ENCODE results near the gene HYOU1.

HYOU1 gene

GRCh38 chr11:119012629-119013170, 44.3 kb downstream of the HYOU1 start:
- TF ChIP-seq FOXP2 (optimal IDR thresholded peaks at IDR 0.05; ENCODE audit: borderline replicate concordance, extremely low read depth, extremely low read length, insufficient read depth) (no peak), POLR2AphosphoS5 (IDR thresholded peaks at IDR 0.05; ENCODE audit: low read depth, low read length) (no peak; the same call in 1 of the 2 replicates), SIN3A (IDR thresholded peaks at IDR 0.05; ENCODE audit: borderline replicate concordance, insufficient read depth, low read length) (no peak), TAF1 (IDR thresholded peaks at IDR 0.05; ENCODE audit: borderline replicate concordance, insufficient read depth, low read length) (no peak)
- TF ChIP-seq, protein P1, sequence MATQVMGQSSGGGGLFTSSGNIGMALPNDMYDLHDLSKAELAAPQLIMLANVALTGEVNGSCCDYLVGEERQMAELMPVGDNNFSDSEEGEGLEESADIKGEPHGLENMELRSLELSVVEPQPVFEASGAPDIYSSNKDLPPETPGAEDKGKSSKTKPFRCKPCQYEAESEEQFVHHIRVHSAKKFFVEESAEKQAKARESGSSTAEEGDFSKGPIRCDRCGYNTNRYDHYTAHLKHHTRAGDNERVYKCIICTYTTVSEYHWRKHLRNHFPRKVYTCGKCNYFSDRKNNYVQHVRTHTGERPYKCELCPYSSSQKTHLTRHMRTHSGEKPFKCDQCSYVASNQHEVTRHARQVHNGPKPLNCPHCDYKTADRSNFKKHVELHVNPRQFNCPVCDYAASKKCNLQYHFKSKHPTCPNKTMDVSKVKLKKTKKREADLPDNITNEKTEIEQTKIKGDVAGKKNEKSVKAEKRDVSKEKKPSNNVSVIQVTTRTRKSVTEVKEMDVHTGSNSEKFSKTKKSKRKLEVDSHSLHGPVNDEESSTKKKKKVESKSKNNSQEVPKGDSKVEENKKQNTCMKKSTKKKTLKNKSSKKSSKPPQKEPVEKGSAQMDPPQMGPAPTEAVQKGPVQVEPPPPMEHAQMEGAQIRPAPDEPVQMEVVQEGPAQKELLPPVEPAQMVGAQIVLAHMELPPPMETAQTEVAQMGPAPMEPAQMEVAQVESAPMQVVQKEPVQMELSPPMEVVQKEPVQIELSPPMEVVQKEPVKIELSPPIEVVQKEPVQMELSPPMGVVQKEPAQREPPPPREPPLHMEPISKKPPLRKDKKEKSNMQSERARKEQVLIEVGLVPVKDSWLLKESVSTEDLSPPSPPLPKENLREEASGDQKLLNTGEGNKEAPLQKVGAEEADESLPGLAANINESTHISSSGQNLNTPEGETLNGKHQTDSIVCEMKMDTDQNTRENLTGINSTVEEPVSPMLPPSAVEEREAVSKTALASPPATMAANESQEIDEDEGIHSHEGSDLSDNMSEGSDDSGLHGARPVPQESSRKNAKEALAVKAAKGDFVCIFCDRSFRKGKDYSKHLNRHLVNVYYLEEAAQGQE (IDR thresholded peaks at IDR 0.05; ENCODE audit: insufficient read depth in 1 of 2, low read depth in 2 of 2, low read length in 2 of 2), result no peak

DNA sequence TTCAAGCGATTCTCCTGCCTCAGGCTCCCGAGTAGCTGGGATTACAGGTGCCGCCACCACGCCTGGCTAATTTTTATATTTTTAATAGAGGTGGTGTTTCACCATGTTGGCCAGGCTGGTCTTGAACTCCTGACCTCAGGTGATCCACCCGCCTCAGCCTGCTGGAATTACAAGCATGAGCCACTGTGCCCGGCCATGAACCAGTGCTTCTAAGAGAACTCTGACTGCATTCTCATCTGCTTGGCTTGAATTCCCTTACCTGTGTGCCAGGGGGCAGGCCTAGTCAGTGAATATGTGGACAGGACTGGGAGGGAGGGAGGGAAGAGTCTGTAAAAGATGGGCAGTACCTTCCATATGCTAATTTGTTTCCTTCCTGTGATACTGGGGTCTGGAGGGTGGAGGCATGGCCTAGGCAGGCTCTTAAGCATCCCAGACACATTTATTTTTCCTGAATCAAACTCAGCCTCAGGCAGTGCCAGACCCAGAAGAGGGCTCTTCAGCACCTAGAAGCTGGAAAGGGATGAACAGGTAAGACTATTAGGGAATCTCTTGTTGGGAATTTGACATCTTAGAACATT, 45.4 kb downstream of the HYOU1 start:
- TF ChIP-seq, protein P1 (IDR thresholded peaks at IDR 0.05; ENCODE audit: insufficient read depth in 1 of 2, low read depth in 2 of 2, low read length in 2 of 2), result no peak
- TF ChIP-seq SIN3A (IDR thresholded peaks at IDR 0.05; ENCODE audit: borderline replicate concordance, insufficient read depth, low read length) (no peak), POLR2AphosphoS5 (IDR thresholded peaks at IDR 0.05; ENCODE audit: low read depth, low read length) (no peak), FOXP2 (optimal IDR thresholded peaks at IDR 0.05; ENCODE audit: borderline replicate concordance, extremely low read depth, extremely low read length, insufficient read depth) (no peak), TAF1 (IDR thresholded peaks at IDR 0.05; ENCODE audit: borderline replicate concordance, insufficient read depth, low read length) (no peak)

DNA sequence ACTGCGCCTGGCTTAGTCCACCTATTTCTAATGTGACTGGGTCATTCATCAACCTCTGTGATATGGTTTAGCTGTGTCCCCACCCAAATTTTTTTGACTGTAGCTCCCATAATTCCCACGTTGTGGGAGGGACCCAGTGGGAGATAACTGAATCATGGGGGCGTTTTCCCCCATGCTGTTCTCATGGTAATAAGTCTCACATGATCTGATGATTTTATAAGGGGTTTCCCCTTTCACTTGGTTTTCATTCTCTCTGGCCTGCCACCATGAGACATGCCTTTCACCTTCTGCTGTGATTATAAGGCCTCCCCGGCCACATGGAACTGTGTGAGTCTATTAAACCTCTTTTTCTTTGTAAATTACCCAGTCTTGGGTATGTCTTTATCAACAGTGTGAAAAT, 50.3 kb downstream of the HYOU1 start:
- TF ChIP-seq POLR2AphosphoS5 (IDR thresholded peaks at IDR 0.05; ENCODE audit: low read depth, low read length) (no peak), TAF1 (IDR thresholded peaks at IDR 0.05; ENCODE audit: borderline replicate concordance, insufficient read depth, low read length) (no peak), FOXP2 (optimal IDR thresholded peaks at IDR 0.05; ENCODE audit: borderline replicate concordance, extremely low read depth, extremely low read length, insufficient read depth) (no peak), SIN3A (IDR thresholded peaks at IDR 0.05; ENCODE audit: borderline replicate concordance, insufficient read depth, low read length) (no peak)
- TF ChIP-seq, protein P1 (IDR thresholded peaks at IDR 0.05; ENCODE audit: insufficient read depth in 1 of 2, low read depth in 2 of 2, low read length in 2 of 2), result no peak

DNA sequence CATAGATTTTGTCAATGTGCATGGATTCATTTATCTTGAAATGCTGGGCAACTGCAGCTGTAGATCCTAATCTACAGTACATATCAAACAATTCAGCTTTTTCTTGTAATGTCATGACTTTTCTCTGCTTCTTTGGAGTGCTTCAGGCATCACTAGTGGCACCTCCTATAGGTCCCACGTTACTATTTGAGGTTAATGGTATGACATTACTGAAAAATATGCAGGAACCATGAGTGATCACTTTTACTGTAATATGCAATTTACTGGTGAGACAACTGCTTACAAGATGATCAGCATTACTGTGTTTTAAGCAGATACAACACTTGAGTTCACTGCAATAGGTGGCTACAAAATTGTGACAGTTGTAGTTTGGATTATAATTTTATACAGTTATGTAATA, 56.1 kb downstream of the HYOU1 start:
- no peak for TF ChIP-seq FOXP2 (optimal IDR thresholded peaks at IDR 0.05; ENCODE audit: borderline replicate concordance, extremely low read depth, extremely low read length, insufficient read depth)
- no peak for TF ChIP-seq POLR2AphosphoS5 (IDR thresholded peaks at IDR 0.05; ENCODE audit: low read depth, low read length)
- no peak for TF ChIP-seq SIN3A (IDR thresholded peaks at IDR 0.05; ENCODE audit: borderline replicate concordance, insufficient read depth, low read length)
- TF ChIP-seq, protein P1 (IDR thresholded peaks at IDR 0.05; ENCODE audit: insufficient read depth in 1 of 2, low read depth in 2 of 2, low read length in 2 of 2), result no peak
- TF ChIP-seq TAF1 (IDR thresholded peaks at IDR 0.05; ENCODE audit: borderline replicate concordance, insufficient read depth, low read length), result no peak

Measured in PFSK-1 (cell line).